Breast epithelium (tissue), 4 donors: Measurements from ENCODE around the gene CACNB1. TPM values are rescaled to one million over a fixed set of nuclear protein-coding genes. Genes with fewer than 3 reads are reported as not detected.

Experiments
- DNase-seq, 2 donors: peaks; one replicate each; pipeline ENCODE4 v3.0.0-alpha.2; 2019; ENCODE audit warnings: low spot score in 2 of 2
- H3K27ac ChIP-seq, 2 donors: fragments of 200-600 bp; sonication (generic) in 1 of 2; one replicate each; pipeline ENCODE4 v1.5.1; 2016 to 2019; ENCODE audit warnings: mild to moderate bottlenecking in 1 of 2
- H3K27me3 ChIP-seq, 2 donors: fragments of 200-600 bp; sonication (generic) in 1 of 2; one replicate each; pipeline versions ENCODE4 v1.5.1 to v1.6.0; 2017 to 2019; ENCODE audit warnings: control low read depth in 1 of 2, mild to moderate bottlenecking in 1 of 2
- H3K36me3 ChIP-seq: fragments of 200-600 bp; one replicate; pipeline ENCODE4 v1.5.1; 2019
- H3K4me1 ChIP-seq, 2 donors: fragments of 200-600 bp; sonication (generic); one replicate each; pipeline ENCODE4 v1.5.1; 2016 to 2019; ENCODE audit warnings: control low read depth in 1 of 2
- H3K4me3 ChIP-seq, 3 donors: fragments of 200-600 bp; sonication (generic); 1 replicate in 2 of 3; 2 replicates in 1 of 3; pipeline ENCODE4 v1.5.1; 2016 to 2019; ENCODE audit warnings: mild to moderate bottlenecking in 3 of 3, moderate library complexity in 2 of 3
- H3K9me3 ChIP-seq, 2 donors: fragments of 200-600 bp; sonication (generic) in 1 of 2; one replicate each; pipeline ENCODE4 v1.5.1; 2016 to 2019; ENCODE audit warnings: control low read depth in 1 of 2
- CTCF ChIP-seq, 3 donors: fragments of 450-650 bp; IDR thresholded peaks; one replicate each; pipeline ENCODE4 v1.5.1; 2016 to 2017; ENCODE audit warnings: antibody characterized with exemption in 3 of 3, mild to moderate bottlenecking in 3 of 3, moderate library complexity in 3 of 3
- POLR2A ChIP-seq: fragments of 450-650 bp; IDR thresholded peaks from one replicate; pipeline ENCODE4 v1.6.1; 2016; ENCODE audit warnings: antibody characterized with exemption, mild to moderate bottlenecking, moderate library complexity
- POLR2AphosphoS5 ChIP-seq, 3 donors: sonication (generic); formaldehyde crosslinking; IDR thresholded peaks; one replicate each; pipeline ENCODE4 v1.6.1; 2017; ENCODE audit warnings: antibody characterized with exemption in 3 of 3
- intact Hi-C: fragments of 100-400 bp; cut with DNase I; formaldehyde crosslinking; loops from one replicate; pipeline ENCODE4 v1.15.1; 2023; ENCODE audit warnings: low total_unique reads
- total RNA-seq, 3 donors: library from RNA; depleted of rRNA; stranded (reverse); fragments of >200 nt; gene quantifications; one replicate each; pipeline ENCODE4 v1.1.0, GENCODE V29; 2016

Gene CACNB1
- total RNA-seq, 3 donors from 2014 or later: 12.8 to 21.2 (median 13.9) TPM

DNA sequence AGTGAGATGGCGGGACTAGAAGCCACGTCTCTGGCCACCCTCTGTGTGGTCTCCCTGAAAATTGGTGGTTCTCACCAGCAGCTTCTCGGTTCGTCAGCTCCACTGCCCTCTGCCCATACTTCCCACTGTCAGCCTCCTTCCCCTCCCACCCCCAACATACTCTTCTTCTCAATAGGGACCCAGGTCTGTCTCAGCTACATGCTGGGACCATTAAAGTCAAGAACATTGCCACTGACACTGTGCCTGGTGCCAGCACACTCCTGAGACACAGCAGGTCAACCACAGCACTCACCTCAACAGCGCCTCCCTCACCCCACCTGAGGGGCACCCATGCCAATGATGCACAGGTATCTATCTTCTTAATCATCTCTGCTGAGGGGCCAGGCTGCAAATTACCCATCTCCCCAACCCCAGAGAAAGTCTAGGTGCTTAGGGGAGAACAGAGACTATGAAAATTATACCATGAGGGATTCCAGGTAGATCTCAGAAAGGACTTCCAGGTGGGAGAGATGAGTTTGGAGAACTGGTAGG is 47.3 kb downstream of the CACNB1 start:
- intact Hi-C loops: loop anchor here (5.0 kb wide), 1 partner anchor 168 kb away; no protein-coding TSS in a partner anchor
- no peak for DNase-seq
- Histone ChIP-seq H3K4me1 (peaks cover 0 to 4% of the 10 kb centered on the region in 2 donors), H3K9me3 (no peaks in the 10 kb centered on the region), H3K27ac (peak overlapping the region; percentile 96 to 99), H3K4me3 (peak overlapping the region in 2 of 3 donors; percentile 88 to 96), H3K27me3 (no peaks in the 10 kb centered on the region), H3K36me3 (no peaks in the 10 kb centered on the region)
- TF ChIP-seq POLR2AphosphoS5 (IDR thresholded peaks at IDR 0.05): no peak
- no peak for TF ChIP-seq CTCF (IDR thresholded peaks at IDR 0.05)
- TF ChIP-seq POLR2A: no peak

DNA sequence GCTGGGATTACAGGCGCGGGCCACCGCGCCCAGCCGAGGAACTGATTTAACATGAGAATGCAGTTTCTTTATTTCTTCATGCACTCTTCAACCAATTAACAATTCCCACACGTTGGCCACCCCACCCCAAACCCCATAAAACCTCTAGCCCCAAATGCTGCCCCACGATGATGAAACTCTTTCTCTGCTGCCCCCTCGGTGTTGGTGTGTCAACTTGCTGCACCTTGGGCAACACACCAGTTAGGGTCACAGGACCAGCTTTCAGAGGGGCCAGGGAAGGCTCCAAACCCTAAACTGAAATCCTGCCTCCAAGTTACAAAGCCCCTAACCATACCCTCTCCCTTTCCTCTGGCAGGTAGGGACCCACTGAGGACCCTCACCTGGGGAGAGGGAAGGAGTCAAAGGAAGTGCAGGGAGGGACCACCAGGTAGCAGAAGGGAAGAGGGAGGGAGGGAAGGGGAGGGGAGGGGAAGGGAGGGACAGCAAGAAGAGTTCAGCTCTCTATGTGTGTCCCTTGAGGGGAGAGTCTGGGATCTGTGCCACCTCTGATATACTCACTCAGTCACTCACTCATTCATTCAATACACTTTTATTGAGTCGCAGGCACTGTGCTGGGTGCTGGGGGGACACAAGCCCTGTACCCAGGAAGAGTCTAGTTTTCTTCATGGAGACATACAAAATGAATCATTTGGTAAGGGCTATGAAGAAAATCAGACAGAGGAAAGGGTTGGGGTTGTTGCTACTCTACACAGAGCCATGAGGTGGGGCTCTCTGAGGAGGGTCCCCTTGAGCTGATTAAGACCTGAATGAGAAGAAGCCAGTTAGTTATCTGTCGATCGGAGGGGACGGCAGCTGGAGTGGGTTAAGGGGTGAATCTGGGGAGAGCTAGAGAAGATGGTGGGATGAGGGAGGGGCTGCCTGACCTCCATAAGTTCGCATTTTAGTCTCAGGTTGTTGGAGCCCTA is 50.0 kb downstream of the CACNB1 start:
- intact Hi-C loops: no loop called here
- Histone ChIP-seq H3K36me3 (no peaks in the 10 kb centered on the region), H3K9me3 (no peaks in the 10 kb centered on the region), H3K4me1 (peaks cover 8 to 10% of the 10 kb centered on the region in 2 donors), H3K4me3 (no peak overlapping the region), H3K27me3 (no peaks in the 10 kb centered on the region), H3K27ac (peak overlapping the region; percentile 21 to 65)
- no peak for DNase-seq
- TF ChIP-seq POLR2AphosphoS5 (IDR thresholded peaks at IDR 0.05) (no peak), POLR2A (no peak), CTCF (IDR thresholded peaks at IDR 0.05) (no peak)

GRCh38 chr17:39146273-39146672 is 51.2 kb downstream of the CACNB1 start:
- no peaks in the 10 kb centered on the region for H3K36me3 ChIP-seq
- H3K4me1 ChIP-seq: peaks cover 8 to 10% of the 10 kb centered on the region in 2 donors
- no peak for DNase-seq
- no peaks in the 10 kb centered on the region for H3K27me3 ChIP-seq
- H3K9me3 ChIP-seq: no peaks in the 10 kb centered on the region
- H3K4me3 ChIP-seq: no peak overlapping the region
- intact Hi-C loops: no loop called here
- H3K27ac ChIP-seq: peak overlapping the region; percentile 5 to 13
- TF ChIP-seq POLR2A (no peak), CTCF (IDR thresholded peaks at IDR 0.05) (no peak), POLR2AphosphoS5 (IDR thresholded peaks at IDR 0.05) (no peak)

DNA sequence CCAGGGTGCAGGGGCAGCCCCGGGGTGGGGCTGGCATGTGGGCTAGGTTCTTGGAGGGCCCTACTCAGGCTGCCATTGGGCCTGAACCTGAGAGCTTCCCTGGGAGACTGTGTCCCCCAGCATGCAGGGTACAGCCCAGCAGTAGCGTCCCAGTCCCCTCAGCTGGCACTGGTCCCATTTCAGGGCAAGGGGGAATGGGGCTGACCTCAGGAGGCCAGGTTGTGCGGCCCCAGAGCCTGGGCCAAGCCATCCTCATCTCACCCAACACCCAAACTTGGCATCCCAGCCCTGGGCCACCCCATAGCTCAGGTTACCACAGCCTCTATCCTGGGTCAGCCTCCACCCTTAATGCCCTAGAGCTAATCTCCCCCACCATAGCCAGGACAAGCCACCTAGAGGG is 52.3 kb downstream of the CACNB1 start:
- no peak for DNase-seq
- no peaks in the 10 kb centered on the region for H3K9me3 ChIP-seq
- H3K4me1 ChIP-seq: peaks cover 6 to 8% of the 10 kb centered on the region in 2 donors
- no peak for TF ChIP-seq POLR2AphosphoS5 (IDR thresholded peaks at IDR 0.05)
- TF ChIP-seq POLR2A: no peak
- TF ChIP-seq CTCF (IDR thresholded peaks at IDR 0.05): no peak
- no peaks in the 10 kb centered on the region for H3K36me3 ChIP-seq
- H3K4me3 ChIP-seq: no peak overlapping the region
- H3K27ac ChIP-seq: peak overlapping the region; percentile 91 to 96
- no peaks in the 10 kb centered on the region for H3K27me3 ChIP-seq
- intact Hi-C loops: no loop called here

GRCh38 chr17:39144416-39144840 is 53.0 kb downstream of the CACNB1 start:
- peak overlapping the region; percentile 91 to 96 for H3K27ac ChIP-seq
- peak; percentile 84 to 95 for DNase-seq
- TF ChIP-seq POLR2AphosphoS5 (IDR thresholded peaks at IDR 0.05) (peak; percentile 70 to 97 (median 87)), POLR2A (no peak), CTCF (IDR thresholded peaks at IDR 0.05) (no peak)
- intact Hi-C loops: no loop called here
- H3K36me3 ChIP-seq: no peaks in the 10 kb centered on the region
- H3K27me3 ChIP-seq: no peaks in the 10 kb centered on the region
- peaks cover 6 to 8% of the 10 kb centered on the region in 2 donors for H3K4me1 ChIP-seq
- no peaks in the 10 kb centered on the region for H3K9me3 ChIP-seq
- no peak overlapping the region for H3K4me3 ChIP-seq
